Measurements from ENCODE around the gene USP49.

GRCh38 chr6:41937472-41937860 is 42.3 kb upstream of the USP49 start:
- TF ChIP-seq CTCF (IDR thresholded peaks at IDR 0.05; ENCODE audit: insufficient read depth, low read length, poor library complexity, severe bottlenecking) (no peak), EZH2phosphoT487 (conservative IDR thresholded peaks at IDR 0.05; ENCODE audit: low read length) (no peak)

Data from SU-DHL-6 (cell line).